ENCODE results near the gene PPL.
"Not testable (repeated sequence)": the region's sequence is repeated elsewhere in the genome, so short reads cannot be mapped to it uniquely, and the experiment has no call there.

PPL gene

GRCh38 chr16:4936991-4937781 lies at the start of gene PPL:
TSS of gene PPL (minus strand) at chr16:4937148. CDS start at chr16:4937045, 103 bp downstream.
- no peak for DNase-seq (ENCODE audit: low spot score)

DNA sequence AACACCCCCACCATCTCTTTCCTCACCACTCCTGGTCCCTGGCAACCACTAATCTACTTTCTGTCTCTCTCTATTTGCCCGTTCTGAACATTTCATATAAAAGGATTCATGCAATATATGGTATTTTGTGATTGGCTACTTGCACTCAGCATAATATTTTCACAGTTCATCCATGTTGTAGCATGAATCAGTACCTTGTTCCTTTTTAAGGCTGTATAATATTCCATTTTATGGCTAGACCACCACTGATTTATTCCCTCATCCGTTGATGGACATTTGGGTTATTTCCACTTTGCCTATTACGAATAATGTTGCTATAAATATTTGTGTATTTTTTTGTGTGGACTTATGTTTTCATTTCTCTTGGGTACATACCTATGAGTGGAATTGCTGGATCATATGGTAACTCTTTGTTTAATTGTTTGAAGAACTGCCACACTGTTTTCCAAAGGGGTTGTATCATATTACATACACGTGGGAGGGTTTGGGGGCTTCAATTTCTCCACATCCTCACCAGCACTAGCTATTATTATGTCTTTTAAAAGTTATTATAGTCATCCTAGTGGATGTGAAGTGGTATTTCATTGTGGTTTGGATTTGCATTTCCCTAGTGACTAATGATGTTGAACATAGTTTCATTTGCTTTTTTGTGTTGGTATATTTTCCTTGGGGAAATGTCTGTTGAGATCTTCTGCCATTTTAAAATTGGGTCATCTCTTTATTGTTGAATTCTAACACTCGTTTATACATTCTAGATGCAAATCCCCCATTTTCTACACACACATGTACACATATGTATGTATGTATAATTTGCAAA lies 47.4 kb upstream of the PPL start:
- DNase-seq (ENCODE audit: low spot score), result no peak

- no peak for DNase-seq (ENCODE audit: low spot score)
Observed at GRCh38 chr16:4982056-4982867, 45.3 kb upstream of the PPL start.

- no peak for DNase-seq (ENCODE audit: low spot score)
Observed at GRCh38 chr16:4981473-4981872, 44.5 kb upstream of the PPL start.

DNA sequence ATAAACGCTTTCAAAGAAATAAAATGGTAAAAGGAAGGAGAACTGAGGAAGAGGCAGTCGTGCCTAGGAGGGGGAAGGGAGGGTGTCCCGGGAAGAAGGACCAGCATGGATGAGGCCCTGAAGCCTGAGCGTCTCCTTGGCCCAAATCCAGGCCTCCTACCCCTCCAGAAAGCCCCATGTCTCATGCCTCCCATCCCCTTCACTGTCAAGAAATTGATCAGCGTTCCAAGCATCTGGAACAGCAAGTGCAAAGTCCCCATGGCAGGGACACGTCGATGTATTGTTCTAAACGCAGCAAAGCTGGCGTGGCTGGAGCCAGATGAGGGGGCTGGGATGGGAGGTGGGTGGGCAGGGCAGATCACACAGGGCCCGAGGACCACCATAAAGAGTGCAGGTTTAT lies 43.7 kb upstream of the PPL start:
- DNase-seq (ENCODE audit: low spot score), result no peak

DNA sequence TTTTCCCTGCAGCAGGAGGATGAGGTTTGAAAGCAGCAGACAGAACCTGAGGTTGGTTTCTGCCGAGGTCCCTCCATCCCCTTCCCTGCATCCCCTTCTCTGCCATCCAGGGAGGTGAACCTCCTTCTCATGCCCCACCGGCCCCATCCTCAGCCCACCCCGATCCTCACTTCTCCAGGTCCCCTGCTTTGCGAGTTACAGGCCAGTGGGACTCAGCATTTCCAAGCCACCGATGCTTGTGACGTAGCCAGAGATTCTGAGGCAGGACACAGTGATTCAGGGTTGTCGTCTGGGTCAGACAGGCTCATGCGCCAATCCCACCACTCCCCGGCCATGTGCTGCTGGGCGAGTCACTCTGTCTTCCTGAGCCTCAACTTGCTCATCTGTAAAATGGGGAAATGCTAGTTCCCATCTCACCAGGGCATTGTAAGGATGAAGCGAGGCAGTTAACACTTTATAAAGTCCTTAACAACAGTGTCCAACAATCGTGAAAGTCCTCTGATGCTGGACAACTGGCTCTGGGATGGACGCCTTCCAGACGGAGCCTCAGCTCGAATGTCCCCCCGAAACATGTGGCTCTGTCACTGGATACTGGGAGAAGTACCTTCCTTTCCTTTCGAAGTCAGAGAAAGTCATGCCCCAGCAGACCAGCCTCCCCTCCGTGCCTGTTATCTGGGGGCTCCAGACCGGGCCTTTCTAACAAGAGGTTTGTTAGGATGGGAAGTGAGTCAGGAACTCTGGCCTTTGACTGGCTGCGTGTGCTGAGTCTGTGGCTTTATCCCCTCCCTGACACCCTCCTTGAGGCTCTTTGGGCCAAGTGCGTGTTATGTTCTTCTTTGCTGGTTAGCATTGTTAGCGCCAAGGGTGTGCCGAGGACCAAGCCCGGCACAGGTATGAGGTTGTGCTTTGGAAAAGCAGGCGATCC lies 43.0 kb upstream of the PPL start:
- DNase-seq (ENCODE audit: low spot score), result no peak

- DNase-seq (ENCODE audit: low spot score), result no peak
Observed at GRCh38 chr16:4979164-4979563, 42.2 kb upstream of the PPL start.

DNA sequence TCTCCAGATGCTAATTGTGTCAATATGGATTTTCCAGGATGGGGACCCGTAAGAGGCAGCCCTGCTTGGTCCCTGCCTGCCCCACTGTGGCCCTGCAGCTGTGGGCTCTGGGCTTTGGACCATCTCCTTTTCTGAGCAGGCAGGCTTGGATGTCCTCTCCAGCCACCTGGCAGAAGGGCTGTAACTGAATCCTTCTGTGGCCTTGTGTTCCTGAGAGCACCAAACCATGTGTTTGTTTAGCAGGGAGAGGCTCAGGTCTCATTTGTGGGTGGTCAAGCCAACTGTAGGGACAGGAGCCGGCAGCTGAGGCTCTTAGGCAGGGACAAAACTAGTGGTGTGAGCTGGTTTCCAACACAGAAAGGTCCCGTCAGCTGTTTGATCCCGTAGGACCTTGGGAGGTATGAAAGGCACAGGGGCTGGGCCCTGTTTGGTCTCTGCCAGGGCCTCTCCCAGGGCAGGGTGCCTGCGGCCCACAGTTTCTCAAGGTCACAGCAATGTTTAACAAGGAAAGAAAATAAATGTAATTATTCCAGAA lies 39.7 kb upstream of the PPL start:
- DNase-seq (ENCODE audit: low spot score), result no peak

DNA sequence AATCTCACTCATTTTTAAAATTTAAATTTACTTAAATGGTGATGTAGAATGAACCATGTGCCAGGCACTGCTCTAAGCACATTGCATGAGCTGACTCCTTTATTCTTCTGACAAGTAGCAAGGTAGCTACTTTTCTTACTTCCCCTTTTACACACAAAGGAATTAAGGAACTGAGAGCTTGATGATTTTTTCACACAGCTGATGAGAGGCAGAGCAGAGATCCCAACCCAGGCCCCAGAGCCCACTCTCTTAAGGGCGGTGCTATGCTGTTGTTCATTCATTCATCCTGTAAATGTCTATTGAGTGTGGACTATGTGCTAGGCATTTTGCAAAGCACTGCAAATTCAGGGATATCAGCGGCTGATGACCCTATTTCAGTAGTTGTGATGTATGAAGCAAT lies 39.1 kb upstream of the PPL start:
- no peak for DNase-seq (ENCODE audit: low spot score)

GRCh38 chr16:4972938-4973587 lies 36.1 kb upstream of the PPL start:
- no peak for DNase-seq (ENCODE audit: low spot score)

DNA sequence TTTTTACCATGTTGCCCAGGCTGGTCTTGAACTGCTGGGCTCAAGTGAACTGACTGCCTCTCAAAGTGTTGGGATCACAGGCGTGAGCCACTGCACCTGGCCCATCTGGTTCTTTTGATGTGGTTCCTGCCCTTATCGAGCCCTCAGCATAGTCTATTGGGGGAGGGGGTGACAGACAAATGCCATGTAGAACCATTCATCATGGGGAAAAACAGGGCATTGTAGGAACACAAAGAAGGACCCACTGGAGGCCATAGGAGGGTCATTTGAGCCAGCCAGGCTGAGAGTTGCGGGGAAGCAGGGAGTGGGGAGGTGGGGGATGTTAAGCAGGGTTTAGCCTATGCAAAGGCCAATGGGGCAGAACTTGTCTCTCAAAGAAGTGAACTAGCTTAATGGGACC lies 33.1 kb upstream of the PPL start:
- DNase-seq (ENCODE audit: low spot score), result no peak

DNA sequence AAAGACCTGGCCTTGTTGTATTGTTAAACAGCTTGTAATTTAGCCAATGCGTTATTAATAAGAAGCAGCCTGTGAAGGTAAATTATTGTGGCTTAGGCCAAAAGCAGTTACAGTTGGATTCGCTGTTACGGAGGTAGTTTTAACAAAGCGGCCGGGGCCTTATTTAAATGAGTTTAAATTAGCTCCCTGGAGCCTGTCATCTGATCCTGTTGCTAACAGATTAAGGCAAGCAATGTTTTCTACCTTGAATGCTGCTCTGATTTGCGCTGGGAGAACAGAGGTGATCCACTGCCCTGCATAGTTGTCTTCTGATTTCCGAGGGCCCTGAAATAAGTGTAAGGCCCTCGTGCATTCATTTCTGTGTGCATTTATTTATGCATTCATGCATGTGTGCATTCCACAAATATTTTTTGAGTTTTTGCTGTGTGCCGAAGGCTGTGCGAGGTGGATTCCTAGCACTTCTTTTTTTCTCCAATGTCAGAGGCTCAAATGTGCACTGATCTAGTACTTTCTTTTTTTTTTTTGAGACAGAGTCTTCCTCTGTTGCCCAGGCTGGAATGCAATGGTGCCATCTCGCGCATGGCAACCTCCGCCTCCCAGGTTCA lies 32.0 kb upstream of the PPL start:
- DNase-seq (ENCODE audit: low spot score), result no peak

- DNase-seq (ENCODE audit: low spot score), result not testable (repeated sequence)
Observed at GRCh38 chr16:4968278-4968677, 31.3 kb upstream of the PPL start.

- DNase-seq (ENCODE audit: low spot score), result no peak
Observed at GRCh38 chr16:4966736-4967453, 29.9 kb upstream of the PPL start.

- not testable (repeated sequence) for DNase-seq (ENCODE audit: low spot score)
Observed at GRCh38 chr16:4963527-4963926, 26.6 kb upstream of the PPL start.

GRCh38 chr16:4962716-4963115 lies 25.8 kb upstream of the PPL start:
- DNase-seq (ENCODE audit: low spot score), result no peak

GRCh38 chr16:4960579-4960978 lies 23.6 kb upstream of the PPL start:
- no peak for DNase-seq (ENCODE audit: low spot score)

GRCh38 chr16:4958510-4959438 lies 21.8 kb upstream of the PPL start:
- no peak for DNase-seq (ENCODE audit: low spot score)

All from AG08395 (cell line).